ENCODE measurements around the gene CACNA2D2.

CACNA2D2 gene

DNA sequence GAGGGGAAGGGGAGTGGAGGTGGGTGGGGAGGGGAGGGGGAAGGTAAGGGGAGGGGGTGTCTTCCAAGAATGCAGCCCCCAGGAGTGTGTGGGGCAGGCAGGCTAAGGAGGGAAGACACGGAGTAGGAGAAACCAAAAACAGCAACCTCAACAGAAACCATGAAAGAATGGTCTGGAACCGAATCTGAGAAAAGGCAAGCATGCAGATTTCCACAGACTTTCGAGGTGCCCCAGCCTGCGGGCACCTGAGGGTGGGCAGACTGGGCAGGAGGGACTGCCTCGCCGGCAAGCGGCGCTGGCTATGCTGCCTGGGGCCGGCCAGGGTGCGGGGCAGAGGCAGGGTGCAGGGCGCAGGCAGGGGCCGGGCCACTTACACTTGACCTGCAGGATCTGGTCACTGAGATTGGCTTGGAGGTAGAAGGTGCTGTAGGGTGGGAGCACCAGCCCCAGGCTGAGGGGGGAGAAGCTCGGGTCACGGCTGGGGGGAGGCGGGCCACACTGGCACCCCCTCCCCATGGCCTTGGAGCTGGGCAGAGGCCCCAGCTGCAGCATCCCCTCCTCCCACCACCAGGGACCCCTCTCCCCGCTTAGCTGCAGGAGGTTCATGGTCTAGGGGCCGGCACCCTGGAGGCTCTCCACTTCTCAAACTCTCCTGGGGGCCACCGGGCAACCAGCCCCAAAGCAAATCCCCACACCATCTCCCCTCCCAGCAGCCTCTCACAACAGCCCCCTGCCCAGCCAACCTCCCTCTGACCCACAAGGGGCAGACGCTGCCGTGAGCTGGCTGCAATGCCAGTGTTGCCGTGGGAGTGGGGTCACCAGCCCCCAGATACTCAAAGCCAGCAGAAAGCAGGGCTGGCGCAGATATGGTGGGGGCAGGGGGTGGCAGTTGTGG is 128.8 kb downstream of the CACNA2D2 start:
- DNase-seq (ENCODE audit: low read depth): no peak
- no peak overlapping the region for H3K4me3 ChIP-seq (replicated peaks; ENCODE audit: low read depth, low read length)
- TF ChIP-seq, protein P1, sequence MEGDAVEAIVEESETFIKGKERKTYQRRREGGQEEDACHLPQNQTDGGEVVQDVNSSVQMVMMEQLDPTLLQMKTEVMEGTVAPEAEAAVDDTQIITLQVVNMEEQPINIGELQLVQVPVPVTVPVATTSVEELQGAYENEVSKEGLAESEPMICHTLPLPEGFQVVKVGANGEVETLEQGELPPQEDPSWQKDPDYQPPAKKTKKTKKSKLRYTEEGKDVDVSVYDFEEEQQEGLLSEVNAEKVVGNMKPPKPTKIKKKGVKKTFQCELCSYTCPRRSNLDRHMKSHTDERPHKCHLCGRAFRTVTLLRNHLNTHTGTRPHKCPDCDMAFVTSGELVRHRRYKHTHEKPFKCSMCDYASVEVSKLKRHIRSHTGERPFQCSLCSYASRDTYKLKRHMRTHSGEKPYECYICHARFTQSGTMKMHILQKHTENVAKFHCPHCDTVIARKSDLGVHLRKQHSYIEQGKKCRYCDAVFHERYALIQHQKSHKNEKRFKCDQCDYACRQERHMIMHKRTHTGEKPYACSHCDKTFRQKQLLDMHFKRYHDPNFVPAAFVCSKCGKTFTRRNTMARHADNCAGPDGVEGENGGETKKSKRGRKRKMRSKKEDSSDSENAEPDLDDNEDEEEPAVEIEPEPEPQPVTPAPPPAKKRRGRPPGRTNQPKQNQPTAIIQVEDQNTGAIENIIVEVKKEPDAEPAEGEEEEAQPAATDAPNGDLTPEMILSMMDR (IDR thresholded peaks at IDR 0.05; ENCODE audit: low read length, missing control alignments): no peak

DNA sequence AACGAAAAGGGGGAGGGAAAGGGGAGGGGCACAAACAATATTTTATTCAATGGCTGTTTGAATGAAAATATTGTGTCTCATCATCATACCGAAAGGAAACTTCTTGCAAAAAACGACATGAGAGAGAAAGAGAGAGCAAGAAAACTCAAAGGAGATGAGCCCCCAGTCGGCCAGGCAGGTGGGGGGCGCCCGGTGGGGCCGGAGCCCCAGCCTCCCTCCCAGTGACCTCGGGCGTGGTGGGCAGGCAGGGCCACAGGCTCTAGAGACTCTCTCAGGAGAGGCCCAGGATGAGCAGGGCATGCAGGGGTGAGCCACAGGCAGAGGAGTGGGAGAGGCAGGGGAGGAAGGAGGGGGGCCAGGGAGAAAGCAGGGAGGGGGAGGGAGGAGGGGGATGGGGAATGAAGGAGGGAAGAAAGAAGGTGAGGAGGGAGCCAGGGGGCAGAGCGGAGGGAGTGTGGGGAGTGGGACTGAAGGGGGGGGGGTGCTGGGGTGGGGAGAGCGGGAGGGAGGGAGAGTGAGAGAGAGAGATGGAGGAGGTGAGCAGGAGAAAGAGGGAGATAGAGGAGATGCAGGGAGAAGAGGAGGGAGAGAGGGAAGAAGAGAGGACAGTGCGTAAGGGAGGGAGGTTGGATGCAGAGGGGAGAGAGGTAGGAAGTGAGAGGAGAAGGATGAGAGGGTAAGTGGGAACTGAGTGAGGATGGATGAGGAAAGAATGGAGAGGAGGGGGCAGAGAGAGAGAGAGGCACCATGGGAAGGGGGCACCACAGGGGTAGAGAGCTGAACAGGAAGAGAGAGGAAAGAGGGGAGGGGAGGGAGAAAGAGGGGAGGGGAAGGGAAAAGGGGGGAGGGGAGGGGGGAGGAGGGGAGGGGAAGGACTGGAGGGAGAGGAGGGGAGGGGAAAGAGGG is 130.0 kb downstream of the CACNA2D2 start:
- no peak for DNase-seq (ENCODE audit: low read depth)
- TF ChIP-seq, protein P1 (IDR thresholded peaks at IDR 0.05; ENCODE audit: low read length, missing control alignments): no peak

DNA sequence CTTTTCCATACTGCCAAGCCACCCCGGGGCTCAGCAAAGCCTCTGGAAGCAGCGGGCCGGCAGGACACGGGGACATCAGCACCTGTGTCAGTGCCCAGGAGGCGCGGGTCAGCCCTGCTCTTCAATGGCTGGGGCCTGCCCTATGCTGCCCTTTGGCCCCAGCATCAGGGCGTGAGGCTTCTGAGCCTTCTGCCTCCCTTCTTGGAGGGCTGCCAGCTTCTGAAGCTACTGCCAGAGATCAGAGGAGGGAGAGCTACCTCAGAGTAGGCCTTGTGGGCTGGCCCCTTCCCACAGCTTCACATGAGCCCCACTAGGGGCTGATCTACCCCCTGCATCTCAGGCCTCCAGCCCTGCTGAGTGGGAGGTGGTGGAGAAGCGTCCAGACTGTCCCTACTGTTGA is 131.1 kb downstream of the CACNA2D2 start:
- H3K4me3 ChIP-seq (replicated peaks; ENCODE audit: low read depth, low read length): no peak overlapping the region
- TF ChIP-seq, protein P1 (IDR thresholded peaks at IDR 0.05; ENCODE audit: low read length, missing control alignments): no peak
- DNase-seq (ENCODE audit: low read depth): no peak

More for the DNA sequence above, 130.0 kb downstream of the CACNA2D2 start:
- H3K4me3 ChIP-seq (replicated peaks; ENCODE audit: low read depth, low read length): no peak overlapping the region

DNA sequence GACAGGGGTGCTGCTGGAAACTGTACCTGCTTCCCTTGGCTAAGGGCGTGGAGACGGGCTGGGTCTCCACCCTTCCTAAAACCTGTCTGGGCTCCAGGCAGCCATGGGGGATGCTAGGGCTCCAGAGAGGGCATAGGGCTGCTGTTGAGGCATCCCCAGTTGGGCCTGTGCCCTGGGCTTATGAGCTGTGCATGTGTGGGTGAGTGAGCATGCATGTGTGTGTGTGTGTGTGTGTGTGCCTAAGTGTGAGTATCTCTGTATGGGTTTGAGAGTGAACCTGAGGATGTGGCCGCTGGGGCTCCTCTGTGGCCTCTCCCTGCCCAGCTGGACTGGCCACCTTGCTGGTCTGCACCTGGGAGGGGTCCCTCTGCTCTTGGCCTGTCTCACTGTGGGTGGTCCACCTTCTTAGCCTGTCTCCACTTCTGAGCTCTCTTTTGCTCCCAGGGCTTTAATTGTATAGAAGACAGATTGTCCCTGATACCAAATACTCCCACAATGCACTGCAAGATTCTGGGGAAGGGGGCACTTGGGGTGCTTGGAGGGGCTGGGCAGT is 132.2 kb downstream of the CACNA2D2 start:
- TF ChIP-seq, protein P1 (IDR thresholded peaks at IDR 0.05; ENCODE audit: low read length, missing control alignments): no peak
- peak; percentile 23 for DNase-seq (ENCODE audit: low read depth)
- no peak overlapping the region for H3K4me3 ChIP-seq (replicated peaks; ENCODE audit: low read depth, low read length)

DNA sequence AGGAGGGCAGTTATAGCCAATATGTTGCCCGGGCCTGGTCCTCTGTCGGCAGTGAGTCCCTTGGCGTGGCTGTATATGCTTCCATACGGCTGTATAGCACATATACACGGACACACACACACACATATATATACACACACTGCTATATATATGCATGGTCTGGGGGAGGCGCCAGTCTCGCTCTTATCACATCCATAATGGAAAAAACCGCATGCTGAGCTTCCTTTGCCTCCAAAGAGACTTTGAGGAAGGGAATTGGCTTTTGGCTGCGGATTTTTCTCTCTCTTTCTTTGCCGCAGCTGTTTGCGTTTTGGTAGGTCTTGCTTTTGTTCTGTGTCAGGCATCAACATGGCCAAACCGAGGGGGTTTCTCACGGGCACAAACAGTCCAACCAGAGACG is 132.8 kb downstream of the CACNA2D2 start:
- peak; percentile 54 for DNase-seq (ENCODE audit: low read depth)
- H3K4me3 ChIP-seq (replicated peaks; ENCODE audit: low read depth, low read length): no peak overlapping the region
- TF ChIP-seq, protein P1 (IDR thresholded peaks at IDR 0.05; ENCODE audit: low read length, missing control alignments): peak; percentile 15

DNA sequence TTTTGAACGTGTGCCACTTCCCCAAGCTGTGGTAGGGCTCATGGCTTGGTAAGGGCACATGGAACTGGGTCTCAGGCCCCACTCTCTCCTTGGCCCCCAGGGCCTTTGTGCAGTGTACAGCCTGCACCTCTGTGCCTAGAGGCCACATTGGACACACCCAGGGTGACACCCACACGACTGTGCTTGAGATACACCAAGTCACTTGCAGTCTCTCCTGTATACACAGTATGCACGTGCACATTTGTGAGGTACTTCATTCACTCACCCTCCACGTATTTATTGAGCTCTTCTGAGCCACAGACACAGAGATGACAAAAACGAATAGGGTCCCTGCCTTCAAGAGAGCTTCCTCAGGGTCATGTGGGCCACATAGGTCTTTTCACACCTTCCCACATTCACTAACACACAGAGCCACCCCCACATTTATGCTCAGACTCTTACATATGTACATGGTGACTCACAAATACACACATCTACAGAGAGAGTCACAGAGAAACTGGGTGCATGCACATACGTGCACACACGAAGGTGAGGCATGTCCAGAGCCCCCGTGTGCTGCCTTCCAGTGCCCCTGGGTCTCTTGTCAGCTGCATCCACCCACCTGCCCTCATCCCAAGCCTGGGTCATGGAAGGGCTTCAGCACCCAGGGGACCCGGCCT is 134.3 kb downstream of the CACNA2D2 start:
- no peak for DNase-seq (ENCODE audit: low read depth)
- TF ChIP-seq, protein P1 (IDR thresholded peaks at IDR 0.05; ENCODE audit: low read length, missing control alignments): no peak
- no peak overlapping the region for H3K4me3 ChIP-seq (replicated peaks; ENCODE audit: low read depth, low read length)
